ENCODE data around the gene UVRAG.
"Not testable (repeated sequence)": the region's sequence is repeated elsewhere in the genome, so short reads cannot be mapped to it uniquely, and the experiment has no call there.

Gene UVRAG

DNA sequence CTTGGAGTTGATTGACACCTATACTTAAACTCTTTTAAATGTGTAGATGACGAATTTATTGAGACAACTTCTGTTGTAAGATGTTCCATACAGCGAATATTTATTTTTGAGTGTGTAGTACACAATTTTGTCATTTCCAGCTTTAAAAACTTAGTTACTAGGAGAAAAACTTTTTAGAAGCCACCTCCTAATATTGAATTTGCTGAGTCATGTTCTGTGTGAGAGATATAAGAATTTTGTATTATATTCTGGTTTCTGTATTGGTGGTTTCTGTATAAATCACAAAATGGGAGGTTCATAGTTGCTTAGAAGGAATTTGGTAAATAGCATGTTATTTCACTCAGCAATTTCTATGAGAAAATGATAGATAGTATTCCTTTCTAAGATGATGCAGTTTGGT is 220.0 kb downstream of the UVRAG start:
- no peak for DNase-seq

DNA sequence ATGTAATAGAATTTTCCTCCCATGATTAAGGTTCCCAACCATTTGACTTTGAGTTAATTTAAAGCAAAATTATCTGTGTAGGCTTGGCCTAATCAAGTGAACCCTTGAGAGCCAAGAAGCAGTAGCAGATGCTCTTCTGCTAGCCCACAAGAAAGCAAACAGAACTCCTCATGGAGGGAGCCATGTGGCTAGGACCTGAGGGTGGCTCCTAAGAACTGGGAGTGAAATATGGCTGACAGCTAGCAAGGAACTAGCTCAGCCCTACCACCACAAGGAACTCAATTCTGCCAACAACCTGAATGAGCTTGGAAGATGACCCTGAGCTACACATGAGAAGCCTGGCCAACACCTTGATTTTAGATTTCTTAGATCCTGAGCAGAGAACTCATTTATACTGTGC is 223.6 kb downstream of the UVRAG start:
- no peak for DNase-seq

DNA sequence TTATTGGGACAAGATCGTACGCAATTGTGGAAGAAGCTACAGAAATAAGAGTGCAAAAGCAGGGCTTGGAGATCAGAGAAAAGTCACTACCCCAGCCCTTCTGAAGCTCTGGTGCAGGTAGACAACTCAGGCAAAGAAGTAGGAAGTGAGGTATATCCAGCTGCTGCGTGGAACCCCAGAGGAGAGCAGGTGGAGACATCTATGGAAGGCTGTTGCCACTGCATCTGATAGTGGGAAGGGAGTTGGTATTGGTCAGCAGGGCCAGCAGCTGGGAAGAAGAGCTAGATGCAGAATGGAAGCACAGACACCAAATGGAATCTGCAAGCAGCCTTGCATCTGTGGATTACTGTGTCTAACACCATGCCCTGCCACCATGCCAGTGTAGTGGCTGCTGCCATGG is 226.2 kb downstream of the UVRAG start:
- no peak for DNase-seq

DNA sequence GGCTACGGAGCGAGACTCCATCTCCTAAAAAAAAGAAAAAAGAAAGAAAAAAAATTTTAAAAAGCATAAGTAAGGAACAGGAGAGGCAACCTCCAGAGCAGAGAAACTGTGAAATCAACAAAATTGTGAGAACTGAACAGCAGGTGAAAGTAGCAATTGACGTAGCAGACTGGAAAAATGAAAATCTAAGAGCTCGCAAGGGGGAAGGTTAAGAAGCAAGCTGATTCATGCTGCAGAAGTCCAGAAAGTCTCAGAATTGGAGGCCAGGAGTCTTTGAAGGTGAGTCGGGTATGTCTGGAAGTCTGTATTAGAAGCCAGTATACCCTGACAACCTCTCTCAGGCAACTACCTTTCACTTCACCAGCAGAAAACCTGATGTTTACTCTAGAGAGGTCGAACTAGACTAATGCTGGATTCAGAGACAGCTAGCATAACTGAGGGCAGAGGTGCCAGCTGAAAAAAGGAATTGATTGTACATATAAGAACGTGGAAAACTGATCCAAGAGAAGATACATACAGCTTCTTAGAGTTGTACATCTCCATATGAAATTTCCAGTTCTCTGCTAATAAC is 229.8 kb downstream of the UVRAG start:
- no peak for DNase-seq

DNA sequence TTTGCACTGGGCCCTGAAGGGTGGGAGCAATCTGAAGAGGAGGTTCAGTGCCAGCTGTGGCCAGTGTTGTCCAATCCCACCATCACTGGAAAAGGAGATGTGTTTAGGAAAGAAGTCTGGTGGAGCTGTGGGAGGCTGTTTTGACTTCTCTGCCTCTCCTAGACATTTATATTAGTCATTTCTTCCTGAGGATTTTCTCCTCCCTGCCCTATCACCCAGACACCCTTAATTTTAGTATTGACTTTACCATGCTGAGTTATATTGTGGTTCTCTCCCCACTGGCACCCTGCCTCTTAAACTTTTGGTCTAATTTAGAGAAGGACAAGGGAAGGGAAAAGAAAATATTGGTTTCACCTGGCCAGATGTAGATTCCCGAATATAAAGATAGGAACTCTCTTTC is 232.2 kb downstream of the UVRAG start:
- no peak for DNase-seq

DNA sequence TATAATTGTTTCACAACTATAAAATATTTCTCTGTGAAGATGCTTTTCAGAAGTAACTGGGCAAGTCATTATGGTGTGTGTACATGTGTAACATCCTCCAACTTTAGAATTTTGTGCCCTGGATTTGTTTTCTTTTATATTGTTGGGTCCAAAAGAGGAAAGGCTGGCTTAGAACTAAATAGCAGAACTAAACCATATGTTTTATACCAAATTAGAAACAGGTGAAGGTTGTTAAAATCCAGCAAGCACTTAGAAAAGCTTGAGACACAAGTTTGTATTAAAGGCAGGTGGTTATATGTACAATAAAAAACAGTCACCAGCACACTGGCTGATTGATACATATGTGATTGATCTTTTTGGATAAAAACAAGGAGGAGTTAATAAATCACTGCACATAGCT is 232.8 kb downstream of the UVRAG start:
- DNase-seq: no peak

DNA sequence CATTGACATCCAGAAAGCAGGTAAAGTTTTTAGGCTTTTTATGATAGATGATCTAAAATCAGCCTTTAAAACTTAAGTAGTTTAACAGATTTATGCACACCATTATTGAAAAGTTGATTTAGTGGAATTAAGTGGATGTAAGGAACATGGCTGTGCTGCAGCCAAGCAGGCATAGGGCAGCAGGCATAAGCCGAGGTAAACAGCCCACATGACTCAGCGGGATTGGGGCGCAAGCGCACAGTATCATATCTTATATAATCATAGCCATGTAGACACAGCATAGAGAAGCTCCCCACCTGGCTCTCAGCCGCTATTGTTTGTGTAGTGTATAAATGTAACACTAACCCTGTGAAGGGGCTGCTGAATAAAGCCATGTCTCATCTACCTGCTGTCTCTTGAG is 233.8 kb downstream of the UVRAG start:
- no peak for DNase-seq

DNA sequence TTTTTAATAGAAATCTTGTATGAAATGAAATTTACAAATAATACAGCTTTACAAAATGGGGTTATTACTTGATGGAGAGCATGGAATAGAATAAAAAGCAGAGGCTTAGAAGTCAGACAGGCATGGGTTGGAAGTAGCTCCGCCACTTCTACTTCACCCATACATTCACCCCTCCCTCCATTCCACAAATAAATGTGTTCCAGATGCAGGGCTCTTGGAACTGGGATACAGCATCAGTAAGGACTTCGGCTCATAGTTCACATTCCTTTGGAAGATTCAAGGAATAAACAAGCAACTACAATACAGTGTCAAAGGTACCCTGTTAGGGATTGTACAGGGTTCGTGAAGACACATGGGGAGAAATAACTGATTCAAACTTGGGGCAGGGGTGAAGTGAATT is 234.5 kb downstream of the UVRAG start:
- DNase-seq: no peak

DNA sequence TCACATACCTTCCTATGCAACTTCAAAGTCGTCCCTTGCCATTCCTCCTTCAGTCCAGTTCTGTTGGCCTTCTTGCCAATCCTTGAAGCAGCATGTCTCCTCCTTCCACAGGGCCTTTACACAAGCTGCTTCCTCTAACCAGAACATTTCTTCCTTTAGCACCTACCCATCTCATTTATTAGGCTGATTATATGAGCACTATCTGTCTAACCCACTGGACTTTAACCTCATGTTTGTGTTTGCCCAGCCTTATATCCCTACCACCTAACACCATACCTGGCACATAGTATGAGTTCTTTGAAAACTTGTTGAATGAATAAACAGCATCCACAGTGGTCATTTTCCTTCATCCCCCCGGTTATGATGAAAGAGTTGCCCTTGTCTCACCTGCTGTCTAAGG is 236.9 kb downstream of the UVRAG start:
- DNase-seq: no peak

DNA sequence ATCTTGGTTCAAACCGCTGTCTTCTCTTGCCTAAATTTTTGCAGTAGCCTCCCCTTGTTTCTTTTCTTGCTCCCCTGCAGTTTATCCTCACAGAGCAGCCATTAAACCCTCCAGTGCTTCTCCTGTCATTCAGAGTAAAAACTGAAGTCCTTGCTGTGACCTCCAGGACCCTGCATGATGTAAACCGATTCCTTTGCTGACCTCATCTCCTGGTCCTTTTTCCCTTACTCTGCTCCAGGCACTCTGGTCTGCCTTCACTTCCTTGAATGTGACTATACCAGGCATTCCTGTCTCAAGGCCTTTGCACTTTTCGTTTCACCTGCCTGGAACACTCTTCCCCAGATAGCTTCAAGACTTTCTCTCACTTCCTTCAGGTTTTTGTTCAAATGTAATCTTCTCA is 239.3 kb downstream of the UVRAG start:
- no peak for DNase-seq

DNA sequence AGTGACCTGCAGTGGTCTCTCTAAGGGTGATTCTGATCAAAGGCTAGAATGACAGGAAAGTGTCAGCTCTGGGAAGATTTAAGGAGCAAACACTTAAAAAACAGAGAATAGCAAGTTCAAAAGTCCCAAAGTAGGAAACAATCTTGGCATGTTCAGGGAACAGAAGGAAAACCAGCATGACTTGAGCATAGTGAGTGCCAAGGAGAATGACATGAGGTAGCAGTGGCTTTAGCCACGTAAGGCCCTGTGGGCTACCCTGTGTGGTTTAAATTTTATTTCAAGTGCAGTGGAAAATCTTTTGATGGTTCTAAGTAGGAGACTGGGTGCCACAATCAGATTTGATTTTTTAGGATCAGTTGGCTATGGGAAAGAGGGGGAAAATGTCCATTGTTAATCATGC is 241.9 kb downstream of the UVRAG start:
- DNase-seq: no peak

DNA sequence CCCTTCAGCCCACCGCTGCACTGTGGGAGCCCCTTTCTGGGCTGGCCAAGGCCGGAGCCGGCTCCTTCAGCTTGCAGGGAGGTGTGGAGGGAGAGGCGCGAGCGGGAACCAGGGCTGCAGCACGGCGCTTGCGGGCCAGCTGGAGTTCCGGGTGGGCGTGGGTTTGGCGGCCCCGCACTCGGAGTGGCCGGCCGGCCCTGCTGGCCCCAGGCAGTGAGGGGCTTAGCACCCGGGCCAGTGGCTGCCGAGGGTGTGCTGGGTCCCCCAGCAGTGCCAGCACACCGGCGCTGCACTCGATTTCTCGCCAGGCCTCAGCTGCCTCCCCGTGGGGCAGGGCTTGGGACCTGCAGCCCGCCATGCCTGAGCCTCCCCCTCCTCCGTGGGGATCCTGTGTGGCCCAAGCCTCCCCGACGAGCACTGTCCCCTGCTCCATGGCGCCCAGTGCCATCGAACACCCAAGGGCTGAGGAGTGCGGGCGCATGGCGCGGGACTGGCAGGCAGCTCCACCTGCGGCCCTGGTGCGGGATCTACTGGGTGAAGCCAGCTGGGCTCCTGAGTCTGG is 245.5 kb downstream of the UVRAG start:
- not testable (repeated sequence) for DNase-seq

DNA sequence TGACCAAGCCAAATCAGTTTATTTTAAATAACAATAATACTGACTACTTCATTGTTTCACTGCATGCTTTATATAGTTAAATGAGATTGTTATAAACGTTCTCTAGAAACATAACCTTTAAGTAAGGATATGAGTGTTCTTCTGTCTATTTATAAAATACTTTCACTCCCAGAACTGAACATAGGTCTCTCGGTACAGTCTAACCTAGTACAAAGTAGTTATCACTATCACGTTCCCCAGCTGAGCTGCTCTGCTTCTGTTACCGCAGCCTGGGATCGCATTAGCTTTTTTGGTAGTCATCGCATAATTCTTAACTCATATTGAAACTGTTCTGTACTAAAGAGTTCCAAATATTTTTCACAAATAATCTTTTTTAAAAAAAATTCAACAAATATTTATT is 247.7 kb downstream of the UVRAG start:
- no peak for DNase-seq

DNA sequence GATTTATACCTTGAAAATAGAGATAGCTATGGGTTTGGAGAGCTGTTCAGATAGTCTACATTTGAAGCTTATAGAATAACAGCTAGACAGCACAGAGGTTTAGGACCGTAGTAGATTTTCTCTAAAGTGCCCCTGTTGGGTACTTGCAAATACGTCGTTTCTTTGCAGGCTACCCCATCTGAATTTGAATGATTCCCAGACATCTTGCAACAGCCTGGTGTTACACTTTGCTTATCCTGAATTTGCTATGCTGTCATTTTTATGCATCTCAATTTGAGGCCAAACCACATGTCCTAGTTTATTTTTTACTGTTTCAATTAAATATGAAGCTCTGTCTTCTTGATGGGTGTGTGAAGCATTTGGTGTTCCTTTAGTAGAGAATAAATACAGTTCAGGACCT is 249.2 kb downstream of the UVRAG start:
- DNase-seq: no peak

DNA sequence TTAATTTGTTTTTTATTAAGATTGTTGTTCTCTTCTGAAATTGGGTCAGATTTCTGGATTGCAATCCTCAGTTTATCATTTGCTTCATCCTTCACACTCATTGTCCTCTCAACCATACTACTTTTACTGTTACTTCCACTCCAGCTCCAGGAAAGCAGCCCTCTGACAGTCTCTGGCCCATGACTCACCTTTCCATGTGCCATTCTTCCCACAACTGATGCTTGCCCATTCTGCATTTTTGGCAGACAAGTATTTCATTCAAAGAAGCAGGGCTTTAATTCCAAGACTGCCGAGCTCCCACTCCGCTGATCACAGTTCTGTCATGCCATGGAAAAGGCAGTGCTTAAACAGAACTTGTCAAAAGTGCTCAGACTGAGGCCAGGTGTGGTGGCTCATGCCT is 252.1 kb downstream of the UVRAG start:
- DNase-seq: no peak

DNA sequence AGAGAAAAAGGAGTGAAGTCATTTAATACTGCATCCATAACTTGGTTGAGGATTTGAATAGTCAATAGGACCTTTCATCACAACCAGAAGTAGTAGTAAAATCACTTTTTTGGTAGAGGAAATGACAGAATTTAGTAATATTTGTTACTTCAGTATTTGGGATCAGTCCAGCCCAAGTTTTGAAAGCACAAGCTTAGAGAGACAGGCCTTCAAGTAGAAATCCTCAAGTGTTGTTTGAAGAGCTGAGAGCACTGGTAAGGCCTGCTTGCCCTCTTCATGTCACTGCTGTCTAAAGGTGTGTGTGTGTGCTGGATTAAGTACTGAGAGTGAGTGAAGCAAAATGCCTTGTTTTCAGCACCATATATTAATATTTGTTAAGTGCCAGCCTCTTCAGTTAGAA is 254.0 kb downstream of the UVRAG start:
- DNase-seq: no peak

DNA sequence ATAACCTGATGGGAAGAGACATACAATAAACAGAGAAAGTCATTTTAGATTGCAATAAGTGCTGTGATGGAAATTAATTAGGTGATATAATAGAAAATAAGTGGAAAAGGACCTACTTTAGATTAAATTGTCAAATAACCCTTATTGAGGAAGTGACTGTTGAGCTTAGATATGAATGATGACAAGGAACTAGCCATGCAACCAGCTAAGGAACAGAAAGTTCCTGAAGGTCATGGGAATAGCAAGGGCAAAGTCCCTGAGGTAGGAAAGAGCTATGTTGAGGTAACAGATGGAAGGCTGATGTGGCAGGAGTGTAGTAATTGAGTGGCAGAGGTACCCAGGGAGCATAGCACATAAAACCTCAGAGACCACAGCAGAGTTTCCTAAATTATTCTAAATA is 256.1 kb downstream of the UVRAG start:
- no peak for DNase-seq

DNA sequence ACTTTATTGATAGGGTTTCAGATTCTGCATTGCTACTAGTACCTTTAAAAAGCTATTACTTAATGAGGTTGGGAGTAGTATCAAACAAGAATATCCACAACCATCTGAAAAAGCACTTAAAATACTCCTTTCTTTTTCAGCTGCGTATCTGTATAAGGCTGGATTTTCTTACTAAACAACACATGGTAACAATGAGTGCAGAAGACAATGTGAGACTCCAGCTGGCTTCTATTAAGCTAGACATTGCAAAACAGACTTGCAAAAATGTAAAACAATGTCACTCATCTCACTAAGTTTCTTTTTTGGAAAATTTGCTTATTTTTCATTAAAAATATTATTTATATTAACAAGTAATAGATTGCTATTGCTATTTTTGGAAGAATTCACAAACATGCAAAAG is 258.7 kb downstream of the UVRAG start:
- no peak for DNase-seq

DNA sequence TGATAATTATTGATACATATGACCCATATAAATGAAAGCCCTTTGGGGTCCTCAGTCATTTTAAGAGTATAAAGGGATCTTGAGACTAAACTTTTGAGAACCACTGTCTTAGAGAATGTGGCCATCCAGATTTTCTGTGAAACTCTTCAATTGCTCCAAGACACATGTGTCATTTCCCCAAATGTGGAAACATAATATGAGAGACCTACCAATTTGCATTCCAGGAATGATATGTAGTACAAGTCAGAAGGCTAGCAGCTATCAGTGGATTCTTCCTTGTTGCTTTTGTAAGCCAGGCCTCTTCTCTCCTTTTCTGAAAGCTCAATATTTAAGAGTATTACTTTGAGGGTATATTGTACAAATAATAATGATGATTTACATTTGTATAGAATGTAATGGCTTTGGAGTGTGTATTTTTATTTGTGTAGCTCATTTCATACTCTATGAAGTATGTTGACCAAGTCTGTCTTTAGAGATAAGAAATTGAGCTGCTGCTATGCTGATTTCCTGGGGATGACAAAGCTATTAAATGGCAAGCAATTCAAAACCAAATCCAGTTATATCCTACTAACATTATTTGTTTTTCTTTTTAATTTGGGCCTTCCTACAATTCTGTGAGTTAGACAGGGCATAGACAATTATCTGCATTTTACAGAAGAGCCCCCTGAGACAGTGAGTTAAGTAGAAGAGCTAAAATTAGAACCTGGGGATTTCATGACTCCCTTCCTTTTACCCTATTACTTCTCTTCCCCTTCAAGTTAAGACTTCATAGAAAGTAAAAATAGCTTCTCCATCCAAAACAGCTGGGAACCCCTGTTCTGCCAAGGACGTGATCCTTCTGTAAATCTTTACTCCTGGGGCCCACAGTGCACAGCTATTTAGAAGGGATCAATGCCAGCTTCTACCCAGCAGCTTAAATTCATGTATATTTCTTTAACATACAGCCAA is 259.4 kb downstream of the UVRAG start:
- no peak for DNase-seq

DNA sequence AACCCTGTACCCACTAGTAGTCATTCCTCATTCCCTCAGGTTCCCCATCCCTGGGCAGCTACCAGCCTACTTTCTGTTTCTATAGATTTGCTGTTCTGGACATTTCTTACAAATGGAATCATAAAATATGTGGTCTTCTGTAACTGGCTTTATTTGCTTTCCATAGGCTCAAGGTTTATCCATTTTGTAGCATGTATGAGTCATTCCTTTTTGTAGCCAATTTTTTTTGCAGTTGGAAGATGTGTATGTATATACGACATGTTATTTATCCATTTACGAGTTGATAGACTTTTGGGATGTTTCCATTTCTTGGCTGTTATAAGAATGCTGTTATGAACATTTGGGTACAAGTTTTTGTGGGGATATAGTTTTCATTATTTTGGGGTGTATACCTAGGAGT is 260.7 kb downstream of the UVRAG start:
- no peak for DNase-seq

DNA sequence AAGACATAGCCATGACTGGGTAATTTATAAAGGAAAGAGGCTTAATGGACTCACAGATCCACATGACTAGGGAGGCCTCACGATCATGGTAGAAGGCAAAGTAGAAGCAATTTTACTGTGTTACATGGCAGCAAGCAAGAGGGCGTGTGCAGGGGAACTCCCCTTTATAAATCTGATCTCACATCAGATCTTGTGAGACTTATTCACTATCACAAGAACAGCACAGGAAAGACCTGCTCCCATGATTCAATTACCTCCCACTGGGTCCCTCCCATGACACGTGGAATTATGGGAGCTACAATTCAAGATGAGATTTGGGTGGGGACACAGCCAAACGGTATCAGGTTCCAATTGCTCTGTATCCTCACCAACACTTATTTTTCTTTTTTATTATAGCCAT is 261.2 kb downstream of the UVRAG start:
- DNase-seq: not testable (repeated sequence)

DNA sequence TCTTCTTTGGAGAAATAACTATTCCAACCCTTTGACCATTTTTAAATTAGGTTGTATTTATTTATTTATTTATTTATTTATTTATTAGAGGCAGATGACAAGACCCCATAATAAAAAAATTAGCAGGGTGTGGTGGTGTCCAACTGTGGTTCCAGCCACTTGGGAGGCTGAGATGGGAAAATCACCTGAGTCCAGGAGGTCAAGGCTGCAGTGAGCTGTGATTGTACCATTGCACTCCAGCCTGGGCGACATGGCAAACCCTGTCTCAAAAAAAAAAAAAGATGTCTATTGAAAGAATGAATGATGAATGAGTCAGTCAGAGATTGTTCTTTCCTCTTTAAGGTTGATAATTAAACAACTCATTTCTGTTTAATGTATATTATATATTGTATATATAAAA is 261.7 kb downstream of the UVRAG start:
- DNase-seq: no peak

DNA sequence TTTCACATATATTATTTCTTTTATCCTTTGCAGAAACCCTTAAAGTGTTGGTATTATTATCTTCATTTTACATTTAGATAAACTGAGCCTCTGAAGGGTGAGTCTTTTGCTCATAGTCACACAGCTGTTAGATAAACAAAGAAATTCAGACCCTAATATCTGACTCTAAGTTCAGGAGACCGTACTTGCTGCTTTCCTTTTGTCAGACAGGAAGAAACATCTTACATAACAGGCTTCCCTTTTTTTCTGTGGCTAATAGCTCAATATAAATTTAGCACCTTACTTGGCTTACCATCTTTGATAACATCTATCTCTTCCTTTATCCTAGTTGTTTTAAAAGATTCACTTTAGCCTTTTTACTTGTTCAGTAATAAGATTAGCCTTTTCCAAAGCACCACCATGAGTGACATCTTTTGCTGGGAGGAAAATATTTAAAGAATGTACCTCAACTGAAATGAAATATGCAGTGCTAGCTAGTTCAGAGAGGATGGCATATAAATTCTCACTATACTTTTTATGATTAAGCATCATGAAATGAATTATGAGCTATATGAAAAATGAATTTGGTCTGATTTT is 262.7 kb downstream of the UVRAG start:
- no peak for DNase-seq

DNA sequence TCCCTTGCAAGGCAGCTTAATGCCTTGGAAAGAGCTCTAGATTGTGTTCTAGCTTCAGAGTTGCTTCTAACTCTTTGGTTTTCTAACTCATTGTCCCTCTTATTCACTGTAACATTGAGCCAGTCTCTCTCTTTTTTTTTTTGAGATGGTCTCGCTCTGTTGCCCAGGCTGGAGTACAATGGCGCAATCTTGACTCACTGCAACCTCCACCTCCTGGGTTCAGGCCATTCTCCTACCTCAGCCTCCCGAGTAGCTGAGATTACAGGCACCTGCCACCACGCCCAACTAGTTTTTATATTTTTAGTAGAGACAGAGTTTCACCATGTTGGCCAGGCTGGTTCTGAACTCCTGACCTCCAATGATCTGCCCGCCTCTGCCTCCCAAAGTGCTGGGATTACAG is 266.1 kb downstream of the UVRAG start:
- not testable (repeated sequence) for DNase-seq
